GM18873 (cell line): ENCODE results near the gene TBC1D16.

Experiments used
- ATAC-seq: cut with Tn5 transposase; IDR thresholded peaks from one replicate; pipeline ENCODE4 v1.9.1; 2021; ENCODE audit warnings: mild to moderate bottlenecking, moderate library complexity, moderate number of reproducible peaks; ENCODE audit not compliant: unreplicated experiment, low FRiP score

Gene TBC1D16, protein sequence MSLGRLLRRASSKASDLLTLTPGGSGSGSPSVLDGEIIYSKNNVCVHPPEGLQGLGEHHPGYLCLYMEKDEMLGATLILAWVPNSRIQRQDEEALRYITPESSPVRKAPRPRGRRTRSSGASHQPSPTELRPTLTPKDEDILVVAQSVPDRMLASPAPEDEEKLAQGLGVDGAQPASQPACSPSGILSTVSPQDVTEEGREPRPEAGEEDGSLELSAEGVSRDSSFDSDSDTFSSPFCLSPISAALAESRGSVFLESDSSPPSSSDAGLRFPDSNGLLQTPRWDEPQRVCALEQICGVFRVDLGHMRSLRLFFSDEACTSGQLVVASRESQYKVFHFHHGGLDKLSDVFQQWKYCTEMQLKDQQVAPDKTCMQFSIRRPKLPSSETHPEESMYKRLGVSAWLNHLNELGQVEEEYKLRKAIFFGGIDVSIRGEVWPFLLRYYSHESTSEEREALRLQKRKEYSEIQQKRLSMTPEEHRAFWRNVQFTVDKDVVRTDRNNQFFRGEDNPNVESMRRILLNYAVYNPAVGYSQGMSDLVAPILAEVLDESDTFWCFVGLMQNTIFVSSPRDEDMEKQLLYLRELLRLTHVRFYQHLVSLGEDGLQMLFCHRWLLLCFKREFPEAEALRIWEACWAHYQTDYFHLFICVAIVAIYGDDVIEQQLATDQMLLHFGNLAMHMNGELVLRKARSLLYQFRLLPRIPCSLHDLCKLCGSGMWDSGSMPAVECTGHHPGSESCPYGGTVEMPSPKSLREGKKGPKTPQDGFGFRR

GRCh38 chr17:80035687-80035936 is at the start of gene TBC1D16:
TSS of gene TBC1D16 (minus strand) at chr17:80035872. CDS start at chr17:80013547, 22,325 bp downstream.
- no peak for ATAC-seq

DNA sequence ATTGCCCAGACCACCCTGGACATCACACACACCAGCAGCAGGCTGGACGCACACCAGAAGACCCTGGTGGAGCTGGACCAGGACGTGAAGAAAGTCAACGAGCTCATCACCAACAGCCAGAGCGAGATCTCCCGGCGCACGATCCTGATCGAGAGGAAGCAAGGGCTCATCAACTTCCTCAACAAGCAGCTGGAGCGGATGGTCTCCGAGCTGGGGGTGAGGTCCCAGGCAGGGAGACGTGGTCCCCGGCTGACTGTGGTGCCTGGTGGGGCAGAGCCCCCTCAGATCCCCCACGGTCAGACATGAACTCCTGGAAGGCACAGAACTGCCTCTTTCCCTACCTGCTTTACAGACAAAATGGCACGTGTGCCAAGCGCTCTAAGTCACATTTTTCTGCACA is 49.1 kb upstream of the TBC1D16 start:
- ATAC-seq = no peak

DNA sequence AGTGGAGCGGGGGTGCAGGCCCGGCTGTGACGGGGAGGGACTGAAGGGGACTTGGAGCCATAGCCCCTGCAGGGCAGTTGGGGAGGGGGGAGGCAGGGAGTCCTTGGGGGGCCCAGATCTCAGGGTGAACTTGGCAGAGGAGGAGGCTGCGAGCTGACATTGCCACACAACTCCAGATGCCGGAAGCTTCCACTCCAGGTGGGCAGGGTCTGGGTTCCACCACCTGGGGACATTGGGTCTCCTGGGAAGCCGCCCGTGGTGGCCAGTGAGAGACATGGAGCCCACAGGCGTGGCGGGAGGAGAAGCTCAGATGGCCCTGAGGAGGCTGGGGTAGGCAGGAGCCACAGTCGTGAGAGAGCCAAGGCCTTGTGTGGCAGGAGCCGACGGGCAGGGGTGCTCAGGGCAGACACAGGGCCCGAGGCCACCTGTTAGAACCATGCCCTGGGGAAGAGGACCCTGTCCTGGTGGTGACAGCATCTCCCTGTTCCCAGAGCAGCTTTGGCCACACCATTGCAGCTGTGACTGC is 47.5 kb upstream of the TBC1D16 start:
- no peak for ATAC-seq

DNA sequence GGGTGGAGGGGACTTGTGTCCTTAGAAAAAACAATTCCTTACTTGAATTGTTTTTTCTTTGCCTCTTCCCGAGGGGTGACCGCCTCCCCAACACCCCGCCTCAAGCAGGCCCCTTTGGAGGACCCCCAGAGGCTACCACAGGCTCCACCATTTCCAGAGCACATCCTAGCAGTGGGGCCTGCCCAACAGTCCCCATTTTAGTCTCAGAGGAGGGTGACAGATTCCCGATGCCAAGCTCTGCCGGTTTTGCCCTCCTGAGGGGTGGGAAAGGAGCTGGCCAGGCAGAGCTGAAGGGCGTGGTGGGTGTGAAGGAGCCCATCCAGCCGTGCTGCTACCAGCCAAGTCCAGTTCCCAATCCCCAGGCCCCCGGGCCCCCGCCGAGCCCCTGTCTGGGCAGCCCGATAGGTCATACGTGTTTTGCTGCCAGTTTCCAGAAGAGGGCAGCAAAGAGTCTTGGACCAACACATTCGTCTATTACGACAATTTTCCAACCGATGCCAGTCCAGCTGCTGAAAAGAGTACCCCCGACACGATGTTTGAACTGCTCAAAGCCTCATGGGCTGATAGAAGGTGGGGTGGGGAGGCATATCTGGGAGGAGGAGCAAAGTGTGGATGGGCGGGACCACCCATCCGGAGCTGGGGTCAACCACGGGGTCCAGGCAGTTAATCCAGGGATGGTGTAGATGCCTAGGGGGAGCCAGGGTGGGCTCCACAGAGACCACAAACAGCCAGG is 46.9 kb upstream of the TBC1D16 start:
- ATAC-seq = no peak

DNA sequence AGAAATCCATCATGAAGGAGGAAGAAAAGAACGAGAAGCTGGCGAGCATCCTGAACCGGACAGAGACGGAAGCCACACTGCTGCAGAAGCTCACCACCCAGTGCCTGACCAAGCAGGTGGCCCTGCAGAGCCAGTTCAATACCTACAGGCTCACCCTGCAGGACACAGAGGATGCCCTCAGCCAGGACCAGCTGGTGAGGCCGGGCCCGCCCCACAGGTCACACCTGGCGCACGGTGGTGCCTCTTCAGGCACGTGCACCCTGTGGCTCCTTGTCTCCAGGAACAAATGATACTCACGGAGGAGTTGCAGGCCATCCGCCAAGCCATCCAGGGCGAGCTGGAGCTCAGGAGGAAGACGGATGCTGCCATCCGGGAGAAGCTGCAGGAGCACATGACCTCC is 45.9 kb upstream of the TBC1D16 start:
- ATAC-seq = no peak

- no peak for ATAC-seq
These were observed 44.4 kb upstream of the TBC1D16 start for GRCh38 chr17:80080081-80080480.

GRCh38 chr17:80072410-80072809 is 36.7 kb upstream of the TBC1D16 start:
- ATAC-seq = no peak

- ATAC-seq = no peak
These were observed 35.6 kb upstream of the TBC1D16 start for GRCh38 chr17:80071116-80071841.

DNA sequence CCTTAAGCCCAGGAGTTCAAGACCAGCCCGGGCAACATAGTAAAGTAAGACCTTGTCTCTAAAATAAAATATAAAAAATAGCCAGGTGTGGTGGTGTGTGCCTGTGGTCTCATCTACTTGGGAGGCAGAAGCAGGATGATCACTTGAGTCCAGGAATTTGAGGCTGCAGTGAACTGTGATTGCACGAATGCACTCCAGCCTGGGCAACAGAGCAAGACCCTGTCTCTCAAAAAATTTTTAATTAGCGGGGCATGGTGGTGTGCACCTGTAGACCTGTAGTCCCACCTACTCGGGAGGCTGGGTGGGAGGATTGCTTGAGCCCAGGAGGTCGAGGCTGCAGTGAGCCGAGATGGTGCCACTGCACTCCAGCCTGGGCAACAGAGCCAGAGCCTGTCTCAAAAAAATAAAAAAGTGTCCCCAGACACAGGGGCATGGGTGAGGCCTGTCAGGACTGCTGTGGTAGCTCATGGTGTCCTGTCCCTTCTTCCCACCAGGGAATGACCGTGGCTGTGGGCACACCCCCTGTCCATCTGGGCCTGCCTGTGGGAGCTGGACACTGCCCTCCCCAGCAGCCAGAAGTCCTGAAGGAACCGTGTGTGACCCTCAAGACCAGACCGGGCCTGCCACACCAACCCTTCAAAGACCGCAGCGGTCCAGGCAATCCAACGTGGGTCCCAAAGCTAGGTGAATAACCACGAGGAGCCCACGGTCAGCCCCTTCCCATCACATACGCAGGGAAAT is 34.9 kb upstream of the TBC1D16 start:
- no peak for ATAC-seq

GRCh38 chr17:80068301-80069222 is 32.9 kb upstream of the TBC1D16 start:
- ATAC-seq = no peak

- ATAC-seq = no peak
These were observed 31.8 kb upstream of the TBC1D16 start for GRCh38 chr17:80067393-80067986.

GRCh38 chr17:80065478-80066170 is 30.0 kb upstream of the TBC1D16 start:
- ATAC-seq = no peak

- no peak for ATAC-seq
These were observed 29.0 kb upstream of the TBC1D16 start for GRCh38 chr17:80064696-80065095.

GRCh38 chr17:80063830-80064585 is 28.3 kb upstream of the TBC1D16 start:
- no peak for ATAC-seq

DNA sequence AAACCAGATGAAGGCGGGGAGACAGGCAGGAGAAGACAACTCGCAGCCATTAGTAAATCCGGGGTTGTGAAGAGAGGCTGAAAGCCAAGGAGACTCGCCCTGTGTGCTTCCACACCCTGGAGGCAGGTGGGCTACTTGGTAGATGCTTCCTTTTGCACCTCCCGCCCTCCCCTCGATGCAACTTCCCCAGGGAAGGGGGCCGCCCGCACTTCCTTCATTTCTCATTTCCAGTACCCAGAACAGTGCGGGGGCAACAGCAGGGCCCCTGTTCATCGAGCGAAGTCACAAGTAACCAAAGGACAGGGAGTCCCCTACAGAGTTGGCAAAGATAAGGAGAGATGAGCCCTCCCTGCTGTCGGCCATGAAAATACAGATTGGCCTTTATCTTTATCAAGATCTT is 25.7 kb upstream of the TBC1D16 start:
- no peak for ATAC-seq

DNA sequence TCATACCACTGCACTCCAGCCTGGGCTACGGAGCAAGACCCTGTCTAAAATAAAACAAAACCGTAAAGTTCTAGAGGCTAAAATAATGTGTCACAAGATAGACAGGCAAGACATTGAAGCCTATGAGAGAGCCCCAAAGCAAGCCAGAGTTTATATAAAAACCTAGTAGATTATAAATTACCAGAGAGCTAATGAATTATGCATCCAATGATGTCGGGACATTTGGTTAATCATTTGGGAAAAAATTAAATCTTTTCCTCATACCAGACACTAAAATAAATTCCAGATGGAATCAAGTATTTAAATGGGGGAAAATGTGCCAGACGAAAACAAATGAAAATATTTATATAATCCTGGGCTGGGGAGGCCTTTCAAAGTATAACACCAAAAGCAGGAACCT is 25.0 kb upstream of the TBC1D16 start:
- no peak for ATAC-seq

DNA sequence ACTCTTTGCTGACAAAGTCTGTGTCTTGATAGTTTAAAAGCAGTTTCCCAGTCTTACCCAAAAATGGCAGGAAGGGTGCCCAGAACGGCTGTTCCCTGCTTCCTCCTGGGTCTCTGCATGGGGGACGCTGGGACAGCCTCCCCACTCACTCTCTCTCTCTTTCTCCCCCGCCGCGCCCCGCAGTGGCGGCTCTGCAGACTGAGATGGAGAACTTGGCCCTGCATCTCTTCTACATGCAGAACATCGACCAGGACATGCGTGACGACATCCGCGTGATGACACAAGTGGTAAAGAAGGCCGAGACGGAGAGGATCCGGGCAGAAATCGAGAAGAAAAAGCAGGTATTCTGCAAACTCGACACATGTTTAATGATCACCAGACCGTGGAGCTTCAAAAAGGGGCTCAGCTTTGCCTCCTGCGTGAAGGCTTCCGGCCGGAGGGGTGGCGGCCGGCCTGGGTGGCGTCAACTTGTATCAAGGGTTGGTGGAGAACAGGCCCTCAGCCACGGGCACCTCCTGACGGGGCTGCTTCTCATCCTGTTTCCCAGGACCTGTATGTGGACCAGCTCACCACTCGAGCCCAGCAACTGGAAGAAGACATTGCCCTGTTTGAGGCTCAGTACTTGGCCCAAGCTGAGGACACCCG is 22.8 kb upstream of the TBC1D16 start:
- ATAC-seq = no peak
